K562 (cell line): ENCODE data around the gene CEP78. TPM values are rescaled to one million over a fixed set of nuclear protein-coding genes. Genes with fewer than 3 reads are reported as not detected.

Source experiments
- polyA plus RNA-seq, 8 experiments: library from polyadenylated mRNA; depleted of rRNA in 4 of 8; stranded (reverse) in 5 of 8; unstranded in 3 of 8; fragments of >200 nt; fragmentation: Nextera tagmentation in 2 of 8; fragmentation: Illumina TruSeq in 1 of 8; extraction: Ambion mirVana in 2 of 8; extraction: Trizol in 1 of 8; gene quantifications; 2 replicates each; pipeline versions ENCODE4 v1.2.1 to v1.2.3, GENCODE V29; 2011 to 2014; ENCODE audit warnings: inconsistent platforms in 1 of 8, missing spikeins in 1 of 8
- small RNA-seq: library from RNA; depleted of rRNA; stranded (forward); fragments of <200 nt; gene quantifications from one replicate; pipeline ENCODE3, GENCODE V24; 2014
- total RNA-seq, 7 experiments: library from RNA; depleted of rRNA in 6 of 7; stranded (reverse); fragments of >200 nt in 6 of 7; fragmentation: Illumina TruSeq in 2 of 7; extraction: Trizol in 2 of 7; gene quantifications; 2 replicates each; pipeline versions ENCODE4 v1.2.1 to v1.2.3, GENCODE V29; 2011 to 2021; ENCODE audit warnings: low replicate concordance in 1 of 7

Gene CEP78
- total and polyA plus RNA-seq, 9 of the 15 experiments (the other 6 are each of a cell fraction or from before 2014, with no cell fraction given), result 3.5 to 26.0 (median 21.5) TPM

Small RNA genes within 50 kb of the gene (small RNA-seq; reads per million reads assigned to genes)
- gene AL353705.4, result not detected

Other genes starting within 250 kb of the CEP78 start
- 9.7 and 10.9 TPM in 2 replicates for gene GNAQ, start 204.3 kb upstream of the CEP78 start, total RNA-seq (2014; rRNA removed)
- 17.5 and 20.7 TPM in 2 replicates for gene GNAQ, start 204.3 kb upstream of the CEP78 start, total RNA-seq (2014; rRNA removed; fragmentation: Illumina TruSeq; extraction: Trizol)
- 17.8 and 18.8 TPM in 2 replicates for gene GNAQ, start 204.3 kb upstream of the CEP78 start, total RNA-seq (2015; rRNA removed; fragmentation: Illumina TruSeq; extraction: Trizol)
- gene GNAQ, start 204.3 kb upstream of the CEP78 start, total RNA-seq (2021), result 23.7 and 27.9 TPM in 2 replicates
- gene GNAQ, start 204.3 kb upstream of the CEP78 start, polyA plus RNA-seq (2011; rRNA removed), result 19.4 and 25.6 TPM in 2 replicates
- gene GNAQ, start 204.3 kb upstream of the CEP78 start, polyA plus RNA-seq (2014; fragmentation: Illumina TruSeq; extraction: Trizol), result 21.3 and 22.2 TPM in 2 replicates
- 1 to 10 TPM; 4.8 to 8.9 TPM for gene GNAQ, start 204.3 kb upstream of the CEP78 start, polyA plus RNA-seq (2014; fragmentation: Nextera tagmentation; extraction: Ambion mirVana)
- 10.4 and 11.0 TPM in 2 replicates for gene GNAQ, start 204.3 kb upstream of the CEP78 start, polyA plus RNA-seq (2014; rRNA removed)
- 57.3 and 57.7 TPM in 2 replicates for gene PSAT1, start 61.0 kb downstream of the CEP78 start, total RNA-seq (2014; rRNA removed)
- gene PSAT1, start 61.0 kb downstream of the CEP78 start, total RNA-seq (2014; rRNA removed; fragmentation: Illumina TruSeq; extraction: Trizol), result 75.7 and 90.1 TPM in 2 replicates
- 24.9 and 29.7 TPM in 2 replicates for gene PSAT1, start 61.0 kb downstream of the CEP78 start, total RNA-seq (2015; rRNA removed; fragmentation: Illumina TruSeq; extraction: Trizol)
- 87.4 and 98.3 TPM in 2 replicates for gene PSAT1, start 61.0 kb downstream of the CEP78 start, total RNA-seq (2021)
- 64.9 and 81.1 TPM in 2 replicates for gene PSAT1, start 61.0 kb downstream of the CEP78 start, polyA plus RNA-seq (2011; rRNA removed)
- 112 and 123 TPM in 2 replicates for gene PSAT1, start 61.0 kb downstream of the CEP78 start, polyA plus RNA-seq (2014; fragmentation: Illumina TruSeq; extraction: Trizol)
- gene PSAT1, start 61.0 kb downstream of the CEP78 start, polyA plus RNA-seq (2014; fragmentation: Nextera tagmentation; extraction: Ambion mirVana), result 100 to 1,000 TPM; 146 to 151 TPM
- gene PSAT1, start 61.0 kb downstream of the CEP78 start, polyA plus RNA-seq (2014; rRNA removed), result 104 and 105 TPM in 2 replicates